Activated T-cell treated with anti-CD3 and anti-CD28 coated beads, Interleukin-2, amount 50 U/mL, for 72 hours (primary cell): ENCODE data around the gene PAX8. TPM values are rescaled to one million over a fixed set of nuclear protein-coding genes. Genes with fewer than 3 reads are reported as not detected.

Experiments used
- ATAC-seq, 2 donors: fragments of 150-1000 bp; cut with Tn5 transposase; replicated peaks in 1 of 2; 2 replicates each; pipeline ENCODE4 v1.10.0; 2021; ENCODE audit warnings: moderate library complexity in 2 of 2, mild to moderate bottlenecking in 1 of 2
- DNase-seq, 2 donors: peaks; one replicate each; pipeline ENCODE4 v3.0.0; 2021 to 2022; ENCODE audit warnings: mixed read lengths in 1 of 2
- H3K27ac Mint-ChIP-seq: one replicate; pipeline ENCODE4 v1.8.0; 2022; ENCODE audit warnings: mild to moderate bottlenecking, moderate library complexity, mixed read lengths
- H3K27me3 Mint-ChIP-seq: one replicate; pipeline ENCODE4 v1.8.0; 2022; ENCODE audit warnings: low read depth, mixed read lengths
- H3K36me3 Mint-ChIP-seq, 2 donors: one replicate each; pipeline ENCODE4 v1.8.0; 2022; ENCODE audit warnings: mixed read lengths in 2 of 2, mild to moderate bottlenecking in 1 of 2; ENCODE audit not compliant: insufficient read depth in 2 of 2
- H3K4me1 Mint-ChIP-seq: one replicate; pipeline ENCODE4 v1.8.0; 2022; ENCODE audit warnings: low read depth, mixed read lengths
- H3K4me3 Mint-ChIP-seq, 2 donors: one replicate each; pipeline ENCODE4 v1.8.0; 2022; ENCODE audit warnings: mild to moderate bottlenecking in 2 of 2, mixed read lengths in 2 of 2, moderate library complexity in 2 of 2
- H3K9me3 Mint-ChIP-seq, 2 donors: one replicate each; pipeline ENCODE4 v1.8.0; 2022; ENCODE audit warnings: mixed read lengths in 2 of 2
- total RNA-seq, 2 donors: library from RNA; stranded (reverse); gene quantifications; one replicate each; pipeline ENCODE4 v1.2.3, GENCODE V29; 2022

The PAX8 gene
- total RNA-seq, 2 donors from 2014 or later, result 3.0 to 4.3 TPM

DNA sequence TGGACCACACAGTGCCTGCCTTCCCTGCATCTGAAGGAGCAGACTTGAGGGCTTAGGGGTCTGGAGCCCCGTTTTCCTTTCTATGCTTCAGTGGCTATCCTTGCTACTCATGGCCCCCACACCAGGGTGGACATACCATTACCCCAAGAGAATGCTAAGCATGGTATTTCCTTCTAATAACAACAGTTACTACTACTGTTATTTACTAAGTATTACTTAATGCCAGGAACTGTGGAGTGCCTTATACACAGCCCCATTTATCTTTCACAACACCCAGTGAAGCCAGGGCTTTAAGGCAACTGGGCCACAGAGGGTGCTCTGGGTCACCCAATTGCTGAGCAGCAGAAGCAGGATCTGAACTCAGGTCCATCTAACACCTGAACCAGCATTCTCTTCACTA is 5.8 kb upstream of the PAX8 start:
- H3K4me1 Mint-ChIP-seq, result no peaks in the 10 kb centered on the region
- DNase-seq (no peak), ATAC-seq (no peak)
- no peaks in the 10 kb centered on the region for H3K36me3 Mint-ChIP-seq
- H3K9me3 Mint-ChIP-seq, result no peaks in the 10 kb centered on the region
- no peak overlapping the region for H3K4me3 Mint-ChIP-seq
- no peaks in the 10 kb centered on the region for H3K27me3 Mint-ChIP-seq
- H3K27ac Mint-ChIP-seq, result no peak overlapping the region

- Mint-ChIP-seq H3K27ac (no peak overlapping the region), H3K9me3 (no peaks in the 10 kb centered on the region), H3K4me1 (no peaks in the 10 kb centered on the region), H3K36me3 (no peaks in the 10 kb centered on the region), H3K27me3 (no peaks in the 10 kb centered on the region), H3K4me3 (no peak overlapping the region)
- ATAC-seq (no peak), DNase-seq (no peak)
Measured at GRCh38 chr2:113283704-113284284, 5.1 kb upstream of the PAX8 start.

DNA sequence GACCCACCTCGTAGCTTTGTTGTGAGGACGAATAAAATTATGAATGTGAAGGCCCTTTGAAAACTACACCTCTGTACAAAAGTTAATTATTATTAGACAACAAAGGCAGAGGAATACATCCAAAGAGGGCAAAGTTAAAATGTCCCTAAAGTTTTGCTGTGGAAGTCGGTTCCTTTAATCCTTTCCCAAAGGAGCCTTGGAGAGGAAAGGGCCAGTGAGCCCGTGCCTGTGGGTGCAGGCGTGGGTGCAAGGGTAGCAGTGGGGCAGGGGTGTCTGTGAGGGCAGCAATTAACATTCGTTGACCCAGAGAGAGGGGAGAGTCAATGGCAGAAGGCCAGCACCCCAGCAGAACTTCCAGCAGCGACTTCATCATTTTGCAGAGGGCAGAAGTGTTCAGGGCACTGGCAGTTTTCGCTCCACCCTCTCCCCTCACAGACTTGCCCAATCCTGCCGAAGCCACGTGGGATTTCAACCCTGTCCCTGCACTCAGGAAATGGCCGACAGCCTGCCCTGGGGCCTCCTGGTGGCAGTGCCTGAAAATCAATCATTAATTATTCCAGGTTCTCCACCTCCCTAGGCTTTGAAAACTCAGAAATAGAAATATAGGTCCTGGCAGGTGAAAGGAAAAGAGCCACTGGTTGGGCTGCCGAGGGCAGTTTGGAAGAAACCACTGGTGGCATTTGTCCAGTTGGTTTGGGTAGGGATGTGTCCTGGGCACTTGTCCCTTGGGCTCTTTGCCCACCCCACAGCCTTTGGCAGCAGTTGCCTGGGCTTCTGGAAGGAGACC is 4.2 kb upstream of the PAX8 start:
- ATAC-seq (no peak), DNase-seq (no peak)
- no peak overlapping the region for H3K4me3 Mint-ChIP-seq
- H3K27ac Mint-ChIP-seq, result no peak overlapping the region
- H3K36me3 Mint-ChIP-seq, result no peaks in the 10 kb centered on the region
- no peaks in the 10 kb centered on the region for H3K4me1 Mint-ChIP-seq
- no peaks in the 10 kb centered on the region for H3K27me3 Mint-ChIP-seq
- no peaks in the 10 kb centered on the region for H3K9me3 Mint-ChIP-seq

DNA sequence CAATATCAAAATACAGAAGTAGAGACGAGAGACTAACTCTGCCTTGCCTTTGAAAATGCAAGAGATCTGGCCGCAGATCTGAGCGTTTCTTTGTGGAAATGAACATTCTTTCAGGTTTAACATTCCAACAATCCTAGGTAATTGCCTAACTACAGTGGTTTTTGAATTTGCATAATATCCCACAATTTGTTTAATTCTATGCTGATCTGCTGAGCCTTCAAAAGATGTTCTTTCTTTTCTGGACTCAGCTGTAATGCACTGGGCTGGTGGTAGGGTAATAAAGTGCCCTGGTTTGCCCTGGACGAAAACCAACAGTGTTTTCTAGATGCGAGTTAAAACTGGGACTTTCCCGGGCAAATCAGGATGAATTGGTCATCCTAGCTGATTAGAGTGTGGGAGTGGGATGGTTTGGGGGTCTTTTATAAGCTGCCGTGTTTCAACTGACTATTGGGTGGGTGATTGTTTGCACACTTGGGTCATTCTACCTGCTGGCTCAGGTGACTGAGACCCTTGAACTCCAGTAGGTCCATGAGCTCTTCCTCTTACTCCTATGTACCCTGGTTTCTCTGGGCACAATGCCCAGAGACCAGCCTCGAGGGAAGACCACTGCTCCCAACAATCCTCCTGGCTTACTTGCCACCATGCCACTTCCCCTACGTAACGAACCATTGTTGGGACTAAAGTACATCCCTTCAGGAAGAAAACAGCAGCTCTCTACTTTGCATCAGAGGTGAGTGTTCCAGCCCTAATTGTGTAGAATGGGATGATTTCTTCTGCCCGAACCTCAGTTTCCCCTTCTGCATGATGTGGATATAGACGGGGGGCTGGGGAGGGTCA is 3.4 kb upstream of the PAX8 start:
- Mint-ChIP-seq H3K9me3 (no peaks in the 10 kb centered on the region), H3K4me1 (peaks cover 4% of the 10 kb centered on the region), H3K27ac (no peak overlapping the region), H3K36me3 (no peaks in the 10 kb centered on the region), H3K4me3 (no peak overlapping the region), H3K27me3 (peaks cover 3% of the 10 kb centered on the region)
- DNase-seq (no peak), ATAC-seq (no peak)

DNA sequence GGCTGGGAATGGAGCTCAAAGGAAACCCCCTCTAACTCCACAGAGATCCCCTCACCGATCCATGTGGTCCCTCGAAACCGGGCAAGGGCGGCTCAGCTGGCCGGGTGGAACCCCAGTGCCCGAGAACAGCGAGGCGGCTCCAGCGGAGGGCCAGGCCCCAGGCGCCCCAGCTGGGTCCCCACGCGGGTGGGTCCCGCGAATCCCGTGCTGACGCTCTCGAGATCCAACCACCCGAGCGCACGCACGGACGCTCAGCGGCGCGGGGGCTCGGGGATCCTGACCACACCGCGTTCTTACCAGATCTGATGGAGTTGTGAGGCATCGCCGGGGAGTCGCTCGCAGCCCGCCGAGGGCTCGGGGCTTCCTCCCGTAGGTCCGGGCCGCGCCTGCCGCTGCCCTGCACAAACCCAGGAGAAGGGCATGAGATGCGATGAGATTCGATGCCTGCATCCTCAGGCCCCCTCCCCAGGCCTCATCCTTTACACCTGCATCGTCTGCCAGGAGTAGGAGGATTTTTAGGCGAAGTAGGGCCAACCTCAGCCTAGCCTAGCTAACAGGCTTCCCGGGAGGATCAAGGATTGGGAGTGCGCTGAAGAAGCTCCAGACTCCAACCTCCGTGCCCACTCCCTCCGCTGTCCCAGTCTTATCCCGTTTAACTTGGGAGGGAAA is 514 bp downstream of the PAX8 start:
- Mint-ChIP-seq H3K27me3 (peaks cover 43% of the 10 kb centered on the region), H3K4me1 (peaks cover 10% of the 10 kb centered on the region), H3K9me3 (no peaks in the 10 kb centered on the region), H3K27ac (no peak overlapping the region), H3K36me3 (no peaks in the 10 kb centered on the region), H3K4me3 (no peak overlapping the region)
- no peak for ATAC-seq
- DNase-seq, result no peak

DNA sequence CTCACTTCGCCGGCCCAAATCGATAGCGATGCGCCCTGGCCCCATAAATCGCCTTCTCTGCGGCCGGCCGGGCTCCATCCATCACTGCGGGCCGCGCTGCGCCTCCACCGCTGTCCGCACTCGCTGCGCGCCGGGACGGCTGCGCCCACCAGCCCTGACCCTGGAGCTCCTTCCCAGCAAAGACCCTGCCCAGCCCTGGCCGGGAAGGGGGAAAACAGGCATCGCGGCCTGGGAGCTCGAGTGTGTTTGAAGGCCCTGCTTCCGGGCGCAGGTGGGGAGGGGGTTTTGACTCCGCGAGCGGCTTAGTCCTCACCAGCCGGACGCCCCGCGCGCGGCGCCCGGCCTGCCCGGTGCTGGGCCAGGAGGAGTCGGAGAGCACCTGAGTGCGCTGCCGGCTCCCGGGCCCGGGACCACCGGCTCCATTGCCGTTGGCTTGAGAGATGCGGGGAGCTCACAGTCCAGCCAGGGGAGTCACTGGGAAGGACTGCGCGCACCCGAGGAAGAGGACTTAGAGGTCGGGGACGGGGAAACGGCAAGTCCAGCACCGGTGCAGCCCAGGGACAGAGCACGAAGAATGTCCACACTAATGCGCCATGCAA is 1.1 kb downstream of the PAX8 start:
- no peaks in the 10 kb centered on the region for H3K9me3 Mint-ChIP-seq
- H3K4me1 Mint-ChIP-seq, result peaks cover 10% of the 10 kb centered on the region
- peak overlapping the region; percentile 64 to 73 for H3K4me3 Mint-ChIP-seq
- H3K27me3 Mint-ChIP-seq, result peaks cover 49% of the 10 kb centered on the region
- H3K27ac Mint-ChIP-seq, result no peak overlapping the region
- peak in 1 of 2 donors; percentile 20 for ATAC-seq
- no peaks in the 10 kb centered on the region for H3K36me3 Mint-ChIP-seq
- peak in 1 of 2 donors; percentile 12 for DNase-seq

- Mint-ChIP-seq H3K27ac (no peak overlapping the region), H3K36me3 (no peaks in the 10 kb centered on the region), H3K9me3 (no peaks in the 10 kb centered on the region), H3K4me3 (peak overlapping the region; percentile 64 to 73), H3K4me1 (peaks cover 10% of the 10 kb centered on the region), H3K27me3 (peaks cover 52% of the 10 kb centered on the region)
- ATAC-seq (peak; percentile 34 to 48), DNase-seq (peak in 1 of 2 donors; percentile 2)
Measured at GRCh38 chr2:113276761-113277425, 1.8 kb downstream of the PAX8 start.

DNA sequence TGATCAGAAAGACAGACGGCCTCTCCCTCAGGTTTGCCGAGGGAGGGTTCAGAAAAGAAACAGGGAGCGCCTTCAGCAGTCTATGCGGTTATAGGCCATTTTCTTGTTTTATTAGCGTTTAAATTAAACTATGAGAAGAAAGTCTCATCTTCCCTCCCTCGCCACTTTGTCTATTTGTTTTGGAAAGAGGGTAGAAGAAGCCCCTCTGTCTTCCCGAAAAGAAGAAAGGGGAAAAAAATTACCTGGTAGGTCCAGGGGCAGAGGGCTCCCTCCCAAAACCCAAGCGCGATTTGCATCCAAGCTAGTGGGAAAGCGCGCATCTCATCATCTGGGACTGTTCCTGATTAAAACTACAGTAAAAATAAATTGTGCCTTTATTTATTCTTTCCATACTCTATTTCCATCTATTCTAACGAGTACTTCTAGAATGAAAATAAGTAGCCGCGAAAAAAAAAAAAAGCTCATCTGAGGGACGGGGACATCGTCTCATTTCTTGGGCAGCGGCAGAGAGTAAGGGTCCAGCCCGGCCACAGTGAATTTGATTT is 2.4 kb downstream of the PAX8 start:
- H3K27ac Mint-ChIP-seq, result no peak overlapping the region
- no peaks in the 10 kb centered on the region for H3K9me3 Mint-ChIP-seq
- H3K4me3 Mint-ChIP-seq, result peak overlapping the region; percentile 40 to 55
- peaks cover 52% of the 10 kb centered on the region for H3K27me3 Mint-ChIP-seq
- H3K4me1 Mint-ChIP-seq, result peaks cover 10% of the 10 kb centered on the region
- no peaks in the 10 kb centered on the region for H3K36me3 Mint-ChIP-seq
- ATAC-seq, result no peak
- no peak for DNase-seq

GRCh38 chr2:113275556-113276215 is 3.0 kb downstream of the PAX8 start:
- H3K4me3 Mint-ChIP-seq, result peak overlapping the region; percentile 39 to 55
- H3K27me3 Mint-ChIP-seq, result peaks cover 52% of the 10 kb centered on the region
- H3K9me3 Mint-ChIP-seq, result no peaks in the 10 kb centered on the region
- peaks cover 10% of the 10 kb centered on the region for H3K4me1 Mint-ChIP-seq
- H3K27ac Mint-ChIP-seq, result no peak overlapping the region
- no peak for DNase-seq
- no peaks in the 10 kb centered on the region for H3K36me3 Mint-ChIP-seq
- no peak for ATAC-seq

GRCh38 chr2:113274432-113274831 is 4.3 kb downstream of the PAX8 start:
- DNase-seq (no peak), ATAC-seq (no peak)
- Mint-ChIP-seq H3K27me3 (peaks cover 52% of the 10 kb centered on the region), H3K36me3 (no peaks in the 10 kb centered on the region), H3K4me3 (no peak overlapping the region), H3K27ac (no peak overlapping the region), H3K4me1 (peaks cover 10% of the 10 kb centered on the region), H3K9me3 (no peaks in the 10 kb centered on the region)

- H3K27me3 Mint-ChIP-seq, result peaks cover 52% of the 10 kb centered on the region
- H3K4me3 Mint-ChIP-seq, result no peak overlapping the region
- DNase-seq (no peak), ATAC-seq (no peak)
- H3K4me1 Mint-ChIP-seq, result peaks cover 10% of the 10 kb centered on the region
- H3K36me3 Mint-ChIP-seq, result no peaks in the 10 kb centered on the region
- H3K9me3 Mint-ChIP-seq, result no peaks in the 10 kb centered on the region
- no peak overlapping the region for H3K27ac Mint-ChIP-seq
Measured at GRCh38 chr2:113273981-113274380, 4.7 kb downstream of the PAX8 start.
